GM18870 (cell line): ENCODE results near the gene CKS1B.
"Not testable (repeated sequence)": the region's sequence is repeated elsewhere in the genome, so short reads cannot be mapped to it uniquely, and the experiment has no call there.

Experiments
- ATAC-seq: cut with Tn5 transposase; IDR thresholded peaks from one replicate; pipeline ENCODE4 v1.9.1; 2021; ENCODE audit warnings: moderate library complexity; ENCODE audit not compliant: unreplicated experiment

Gene CKS1B

GRCh38 chr1:154982897-154983648 lies 8.6 kb downstream of the CKS1B start, which contains the start of gene FLAD1:
Gene FLAD1, plus strand, starts transcription at chr1:154983344. Its CDS starts 351 bp downstream, at chr1:154983695.
- ATAC-seq: peak; percentile 96

GRCh38 chr1:154983776-154984466 lies 9.4 kb downstream of the CKS1B start:
- ATAC-seq: no peak

DNA sequence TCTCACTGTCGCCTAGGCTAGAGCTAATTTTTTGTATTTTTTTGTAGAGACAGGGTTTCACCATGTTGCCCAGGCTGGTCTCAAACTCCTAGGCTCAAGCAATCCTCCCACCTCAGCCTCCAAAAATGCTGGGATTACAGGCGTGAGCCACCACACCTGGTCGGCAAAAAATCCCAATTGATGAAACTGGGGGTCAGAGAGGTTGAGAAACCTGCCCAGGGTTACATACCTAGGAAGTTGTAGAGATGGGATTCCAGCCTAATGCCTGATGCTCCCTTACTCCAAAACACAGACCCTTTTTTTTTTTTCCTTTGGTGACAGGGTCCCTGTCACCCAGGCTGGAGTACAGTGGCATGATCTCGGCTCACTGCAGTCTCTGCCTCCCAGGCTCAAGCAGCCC lies 12.3 kb downstream of the CKS1B start:
- not testable (repeated sequence) for ATAC-seq

DNA sequence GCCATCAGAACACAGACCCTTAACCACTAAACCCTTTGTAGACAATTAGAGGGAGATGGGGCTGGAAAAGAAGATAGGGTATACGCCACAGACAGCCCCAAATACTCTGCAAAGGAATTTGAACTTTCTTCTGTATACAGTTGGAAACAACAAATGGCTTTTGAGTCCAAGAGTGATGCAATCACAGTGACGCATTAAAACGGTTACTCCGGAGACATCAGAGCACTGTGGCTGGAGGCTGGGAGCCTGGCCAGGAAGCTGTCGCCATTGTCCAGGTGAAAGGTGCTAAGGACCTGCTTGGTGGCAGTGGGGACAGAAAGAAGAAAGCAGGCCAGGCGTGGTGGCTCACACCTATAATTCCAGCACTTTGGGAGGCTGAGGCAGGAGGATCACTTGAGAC lies 12.8 kb downstream of the CKS1B start:
- no peak for ATAC-seq

DNA sequence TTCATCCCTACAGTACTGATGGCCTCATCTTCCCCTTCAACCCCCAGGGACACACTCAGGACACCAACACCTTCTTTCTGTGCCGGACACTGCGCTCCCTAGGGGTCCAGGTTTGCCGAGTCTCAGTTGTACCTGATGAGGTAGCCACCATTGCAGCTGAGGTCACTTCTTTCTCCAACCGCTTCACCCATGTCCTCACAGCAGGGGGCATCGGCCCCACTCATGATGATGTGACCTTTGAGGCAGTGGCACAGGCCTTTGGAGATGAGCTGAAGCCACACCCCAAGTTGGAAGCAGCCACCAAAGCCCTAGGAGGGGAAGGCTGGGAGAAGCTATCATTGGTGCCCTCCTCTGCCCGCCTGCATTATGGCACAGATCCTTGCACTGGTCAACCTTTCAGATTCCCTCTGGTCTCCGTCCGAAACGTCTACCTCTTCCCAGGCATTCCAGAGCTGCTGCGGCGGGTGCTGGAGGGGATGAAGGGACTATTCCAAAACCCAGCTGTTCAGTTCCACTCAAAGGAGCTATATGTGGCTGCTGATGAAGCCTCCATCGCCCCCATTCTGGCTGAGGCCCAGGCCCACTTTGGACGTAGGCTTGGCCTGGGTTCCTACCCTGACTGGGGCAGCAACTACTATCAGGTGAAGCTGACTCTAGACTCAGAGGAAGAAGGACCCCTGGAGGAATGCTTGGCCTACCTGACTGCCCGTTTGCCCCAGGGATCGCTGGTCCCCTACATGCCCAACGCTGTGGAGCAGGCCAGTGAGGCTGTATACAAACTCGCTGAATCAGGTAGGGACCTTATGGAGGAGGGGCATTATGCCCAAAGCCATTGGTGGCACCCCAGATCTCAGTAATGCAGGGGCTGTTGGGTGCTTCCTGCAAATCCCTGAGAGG lies 13.8 kb downstream of the CKS1B start:
- ATAC-seq: no peak

- ATAC-seq: no peak
These were observed 14.8 kb downstream of the CKS1B start for GRCh38 chr1:154989195-154989860.

GRCh38 chr1:154990276-154990675 lies 15.8 kb downstream of the CKS1B start:
- no peak for ATAC-seq

DNA sequence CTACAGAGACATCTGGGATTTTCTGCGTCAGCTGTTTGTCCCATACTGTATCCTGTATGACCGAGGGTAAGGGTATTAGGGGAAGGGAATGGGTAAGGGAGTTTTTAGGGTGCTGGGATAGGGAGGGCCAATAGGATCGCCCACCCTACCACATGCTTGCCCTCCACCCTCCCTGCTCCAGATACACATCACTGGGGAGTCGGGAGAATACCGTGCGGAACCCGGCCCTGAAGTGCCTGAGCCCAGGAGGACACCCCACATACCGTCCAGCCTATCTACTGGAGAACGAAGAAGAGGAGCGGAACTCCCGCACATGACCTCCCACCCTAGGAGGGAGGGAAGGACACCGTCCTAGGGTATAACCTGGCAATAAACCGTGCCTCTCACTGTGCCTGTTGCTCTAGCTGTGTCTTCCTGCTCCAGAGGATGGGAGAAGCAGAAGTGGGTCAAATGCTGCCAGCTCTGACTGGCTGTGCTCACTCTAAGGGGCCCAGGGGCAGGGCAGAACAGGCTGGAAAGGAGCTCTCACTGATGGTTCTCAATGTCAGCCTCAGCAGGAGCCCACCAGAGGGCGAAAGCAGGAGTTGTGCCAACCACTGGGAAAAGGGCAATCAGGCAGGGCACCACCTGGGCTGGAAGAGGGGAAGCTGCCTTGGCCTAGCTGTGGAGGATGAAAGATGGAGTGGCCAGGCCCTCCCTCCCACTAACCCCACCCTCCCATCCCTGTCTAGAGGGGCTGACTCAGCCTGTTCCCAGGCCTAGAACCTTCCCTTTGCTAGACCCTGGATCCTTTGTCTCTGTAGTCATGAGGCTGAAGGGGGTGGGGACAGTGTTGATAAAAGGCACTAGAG lies 18.5 kb downstream of the CKS1B start:
- no peak for ATAC-seq

DNA sequence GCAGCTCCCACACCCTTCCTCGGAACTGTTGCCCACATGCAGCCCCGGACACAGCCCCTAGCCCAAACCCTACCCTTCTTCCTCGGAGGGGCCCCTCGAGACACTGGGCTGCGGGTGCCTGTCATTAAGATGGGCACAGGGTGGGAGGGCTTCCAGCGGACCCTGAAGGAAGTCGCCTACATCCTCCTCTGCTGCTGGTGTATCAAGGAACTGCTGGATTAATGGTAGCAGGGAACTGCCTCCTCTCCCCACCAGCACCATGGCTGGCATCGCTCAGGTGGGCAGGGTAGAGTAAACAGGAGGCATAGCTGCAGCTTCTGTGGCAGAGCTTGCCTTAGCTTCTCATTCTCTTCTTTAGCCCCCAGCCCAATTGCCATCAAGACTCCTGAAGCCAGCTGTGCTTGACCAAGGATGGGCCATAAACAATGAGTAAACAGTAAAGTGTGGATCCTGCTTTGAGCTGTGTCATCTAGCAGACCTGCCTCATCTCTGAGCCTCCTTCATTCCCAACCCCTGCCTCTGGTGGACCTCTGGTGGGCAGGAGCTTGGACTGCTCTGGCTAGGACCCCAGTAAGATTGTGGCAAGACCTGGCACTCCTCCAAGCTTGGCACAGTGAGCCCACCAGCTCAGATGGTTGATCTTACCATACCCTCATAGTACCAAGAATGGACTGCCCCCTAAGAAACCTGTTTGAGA lies 19.2 kb downstream of the CKS1B start, which contains the start of gene LENEP:
Gene LENEP (plus strand): TSS at position 15 of the 697 bp plus-strand sequence. CDS start 22 bp downstream, at position 37.
- ATAC-seq: no peak

DNA sequence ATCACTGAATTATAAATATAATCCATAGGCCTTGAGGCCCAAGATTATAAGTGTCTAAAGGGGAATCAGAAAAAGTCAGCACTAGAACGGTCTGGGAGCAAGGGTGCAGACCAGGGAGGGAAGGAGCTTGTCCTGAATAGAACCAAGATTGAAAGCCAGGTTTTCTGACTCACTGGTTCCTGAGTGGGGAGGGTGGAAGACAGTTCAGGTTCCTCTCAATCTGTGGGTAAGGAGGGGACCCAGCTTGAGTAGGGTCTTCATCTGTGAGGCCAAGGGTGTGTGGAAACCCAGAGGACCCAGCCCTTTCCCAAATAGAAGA lies 19.7 kb downstream of the CKS1B start:
- no peak for ATAC-seq

DNA sequence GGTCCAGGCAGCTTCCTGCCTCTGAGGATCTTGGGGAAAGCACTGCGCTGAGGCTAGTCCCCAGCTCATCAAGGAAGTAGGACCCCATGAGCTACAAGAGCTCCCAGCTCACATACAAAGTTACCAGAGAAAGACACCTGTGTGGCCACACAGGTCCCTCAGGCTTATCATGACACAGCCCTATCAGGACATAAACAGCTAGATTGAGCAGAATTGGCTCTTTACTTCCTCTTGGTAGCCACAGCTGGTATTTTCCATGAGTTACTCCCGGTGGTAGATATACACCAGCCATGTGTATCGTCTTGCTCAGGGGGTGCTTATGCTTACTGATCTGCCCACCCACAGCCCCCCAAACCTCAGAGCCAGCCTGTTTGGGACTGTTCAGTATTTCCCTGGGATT lies 20.1 kb downstream of the CKS1B start:
- no peak for ATAC-seq

GRCh38 chr1:154995301-154995983 lies 21.0 kb downstream of the CKS1B start:
- ATAC-seq: not testable (repeated sequence)

DNA sequence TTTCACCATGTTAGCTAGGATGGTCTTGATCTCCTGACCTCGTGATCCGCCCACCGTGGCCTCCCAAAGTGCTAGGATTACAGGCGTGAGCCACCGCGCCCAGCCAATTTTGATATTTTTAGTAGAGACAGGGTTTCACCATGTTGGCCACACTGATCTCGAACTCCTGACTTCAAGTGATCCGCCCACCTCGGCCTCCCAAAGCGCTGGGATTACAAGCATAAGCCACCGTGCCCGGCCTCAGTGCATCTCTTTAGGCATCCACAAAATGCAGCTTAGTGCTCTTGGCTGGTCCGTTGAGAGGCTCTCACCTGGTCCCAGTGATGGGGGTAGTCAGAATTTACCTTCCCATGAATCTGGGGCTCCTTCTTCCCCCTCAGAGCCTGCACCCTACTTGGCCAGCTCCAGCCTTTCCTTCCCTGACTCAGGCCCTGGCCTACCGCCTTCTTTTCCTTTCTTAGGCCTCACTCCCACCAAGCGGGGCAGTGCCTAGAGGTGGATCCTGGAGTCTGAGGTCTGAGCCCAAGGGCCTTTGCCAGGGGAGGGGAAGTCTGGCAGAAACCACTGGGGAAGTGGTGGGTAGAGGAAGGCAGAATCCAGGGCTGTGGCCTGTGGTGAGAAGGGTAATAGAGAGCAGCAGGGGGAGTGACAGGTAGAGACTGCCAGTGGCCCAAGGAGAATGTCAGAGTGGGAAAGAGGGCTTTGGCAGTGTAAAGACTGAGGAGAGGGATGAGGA lies 22.7 kb downstream of the CKS1B start:
- ATAC-seq: no peak

DNA sequence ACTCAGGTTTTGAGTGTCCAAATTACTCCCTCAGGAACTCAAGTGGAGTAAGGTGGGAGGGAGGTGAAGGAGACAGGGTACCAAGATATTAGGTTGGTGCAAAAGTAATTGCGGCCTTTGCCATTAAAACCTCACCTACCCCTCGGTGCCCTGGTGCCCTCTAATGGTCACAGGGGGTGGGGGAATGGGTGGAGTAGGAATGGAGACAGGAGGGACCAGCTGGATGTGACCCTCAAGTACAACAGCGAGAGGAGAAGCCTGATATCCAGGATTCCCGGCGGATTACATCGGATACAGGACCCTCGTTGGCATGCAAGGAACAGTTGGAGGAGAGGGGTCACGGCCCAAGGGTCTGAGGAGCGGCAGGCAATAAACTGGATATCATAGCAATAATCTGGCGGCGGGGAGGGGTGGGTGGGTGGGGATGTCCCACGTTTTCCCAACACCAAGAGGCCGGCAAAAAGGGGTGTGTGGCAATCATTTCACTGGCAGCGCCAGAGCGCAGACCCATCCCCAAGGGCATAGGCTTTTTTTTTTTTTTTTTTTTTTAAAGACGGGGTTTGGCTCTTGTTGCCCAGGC lies 23.8 kb downstream of the CKS1B start:
- ATAC-seq: no peak

GRCh38 chr1:154998818-154999570 lies 24.5 kb downstream of the CKS1B start:
- no peak for ATAC-seq

DNA sequence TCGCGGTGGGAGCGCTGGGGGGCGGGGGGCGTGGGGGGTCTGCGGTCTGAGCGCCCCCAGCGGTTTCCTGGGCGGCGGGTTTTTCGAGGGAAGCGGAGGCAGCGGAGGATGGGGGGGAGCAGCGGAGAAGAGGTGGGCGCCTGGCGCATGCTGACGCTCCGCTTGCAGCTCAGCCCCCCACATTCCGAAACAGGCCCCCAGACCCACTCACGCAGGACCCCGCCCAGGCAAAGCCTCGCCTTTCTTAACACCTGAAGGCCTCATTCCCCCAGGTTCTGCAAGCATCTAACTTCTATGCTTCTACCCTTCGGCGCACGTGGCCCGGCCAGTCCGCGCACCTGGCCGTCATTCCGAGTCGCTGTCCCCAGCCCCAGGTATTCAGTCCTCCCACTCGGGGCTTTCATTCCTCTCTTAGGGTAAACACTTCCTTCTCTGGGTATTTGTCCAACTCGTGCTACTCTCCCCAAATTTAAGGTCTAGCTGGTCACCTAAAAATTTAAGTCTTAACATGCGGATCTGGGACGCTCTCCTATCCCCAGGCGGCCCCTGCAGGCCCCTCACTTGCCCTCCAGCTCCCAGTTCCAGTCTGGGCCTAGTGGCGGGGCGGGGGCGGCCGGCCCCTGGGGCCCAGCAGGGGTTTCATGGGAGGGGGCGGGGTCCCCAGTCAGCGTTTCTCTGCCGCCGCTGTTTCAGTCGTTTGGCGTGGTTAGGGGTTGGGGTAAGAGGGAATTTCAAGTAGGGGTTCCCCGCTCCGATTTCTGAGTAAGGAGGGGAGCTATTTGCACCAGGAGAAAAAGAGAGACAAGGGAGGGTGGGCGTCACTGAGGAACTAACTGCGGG lies 25.3 kb downstream of the CKS1B start:
- no peak for ATAC-seq
